NB4 (cell line): ENCODE data around the gene CNKSR3.

Experiments
- MAX ChIP-seq: IDR thresholded peaks from 2 replicates; pipeline ENCODE4 v1.6.1; 2011; ENCODE audit warnings: low read depth, low read length
- TF ChIP-seq, protein P1 (sequence below): IDR thresholded peaks from one replicate; pipeline ENCODE4 v1.5.1; 2012; ENCODE audit warnings: low read depth, low read length

GRCh38 chr6:154395316-154395715, 115.2 kb downstream of the CNKSR3 start:
- no peak for TF ChIP-seq MAX
- TF ChIP-seq, protein P1, sequence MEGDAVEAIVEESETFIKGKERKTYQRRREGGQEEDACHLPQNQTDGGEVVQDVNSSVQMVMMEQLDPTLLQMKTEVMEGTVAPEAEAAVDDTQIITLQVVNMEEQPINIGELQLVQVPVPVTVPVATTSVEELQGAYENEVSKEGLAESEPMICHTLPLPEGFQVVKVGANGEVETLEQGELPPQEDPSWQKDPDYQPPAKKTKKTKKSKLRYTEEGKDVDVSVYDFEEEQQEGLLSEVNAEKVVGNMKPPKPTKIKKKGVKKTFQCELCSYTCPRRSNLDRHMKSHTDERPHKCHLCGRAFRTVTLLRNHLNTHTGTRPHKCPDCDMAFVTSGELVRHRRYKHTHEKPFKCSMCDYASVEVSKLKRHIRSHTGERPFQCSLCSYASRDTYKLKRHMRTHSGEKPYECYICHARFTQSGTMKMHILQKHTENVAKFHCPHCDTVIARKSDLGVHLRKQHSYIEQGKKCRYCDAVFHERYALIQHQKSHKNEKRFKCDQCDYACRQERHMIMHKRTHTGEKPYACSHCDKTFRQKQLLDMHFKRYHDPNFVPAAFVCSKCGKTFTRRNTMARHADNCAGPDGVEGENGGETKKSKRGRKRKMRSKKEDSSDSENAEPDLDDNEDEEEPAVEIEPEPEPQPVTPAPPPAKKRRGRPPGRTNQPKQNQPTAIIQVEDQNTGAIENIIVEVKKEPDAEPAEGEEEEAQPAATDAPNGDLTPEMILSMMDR: no peak
